Neural crest cell (in vitro differentiated cells): ENCODE data around the gene DVL2. TPM values are rescaled to one million over a fixed set of nuclear protein-coding genes. Genes with fewer than 3 reads are reported as not detected.

ENCODE experiments used
- DNase-seq: peaks from one replicate; pipeline ENCODE4 v3.0.0; 2021; ENCODE audit warnings: low read depth, mixed read lengths, low spot score
- H3K27ac Mint-ChIP-seq: one replicate; pipeline ENCODE4 v1.8.0; 2021; ENCODE audit warnings: mild to moderate bottlenecking, mixed read lengths; ENCODE audit not compliant: unreplicated experiment
- H3K27me3 Mint-ChIP-seq: 2 replicates; pipeline ENCODE4 v1.8.0; 2021; ENCODE audit warnings: low read depth, mild to moderate bottlenecking, mixed read lengths
- H3K36me3 Mint-ChIP-seq: 2 replicates; pipeline ENCODE4 v1.8.0; 2021; ENCODE audit warnings: low read depth, mild to moderate bottlenecking, mixed read lengths
- H3K4me1 Mint-ChIP-seq: 2 replicates; pipeline ENCODE4 v1.8.0; 2021; ENCODE audit warnings: mixed read lengths
- H3K4me3 Mint-ChIP-seq: one replicate; pipeline ENCODE4 v1.8.0; 2021; ENCODE audit warnings: mild to moderate bottlenecking, mixed read lengths
- H3K9me3 Mint-ChIP-seq: 2 replicates; pipeline ENCODE4 v1.8.0; 2021; ENCODE audit warnings: mixed read lengths
- long read RNA-seq: library from polyadenylated mRNA; unstranded; transcript quantifications from one replicate; pipeline ENCODE4 v2.0.0, GENCODE V29; 2020
- total RNA-seq: library from RNA; stranded (reverse); gene quantifications from 2 replicates; pipeline ENCODE4 v1.2.1, GENCODE V29; 2021
- TF ChIP-seq, protein P1 (sequence below): fragments of 200-600 bp; sonication (generic); conservative IDR thresholded peaks from 2 replicates; pipeline ENCODE4 v1.5.0; 2021; ENCODE audit warnings: antibody characterized with exemption, mild to moderate bottlenecking

Gene DVL2
- 130 and 140 TPM in 2 replicates for total RNA-seq
- long read RNA-seq, partial matches to known transcripts = 0 of 1 reads
- long read RNA-seq, other reads (novel, unspliced or antisense) = 1 of 1 reads

DNA sequence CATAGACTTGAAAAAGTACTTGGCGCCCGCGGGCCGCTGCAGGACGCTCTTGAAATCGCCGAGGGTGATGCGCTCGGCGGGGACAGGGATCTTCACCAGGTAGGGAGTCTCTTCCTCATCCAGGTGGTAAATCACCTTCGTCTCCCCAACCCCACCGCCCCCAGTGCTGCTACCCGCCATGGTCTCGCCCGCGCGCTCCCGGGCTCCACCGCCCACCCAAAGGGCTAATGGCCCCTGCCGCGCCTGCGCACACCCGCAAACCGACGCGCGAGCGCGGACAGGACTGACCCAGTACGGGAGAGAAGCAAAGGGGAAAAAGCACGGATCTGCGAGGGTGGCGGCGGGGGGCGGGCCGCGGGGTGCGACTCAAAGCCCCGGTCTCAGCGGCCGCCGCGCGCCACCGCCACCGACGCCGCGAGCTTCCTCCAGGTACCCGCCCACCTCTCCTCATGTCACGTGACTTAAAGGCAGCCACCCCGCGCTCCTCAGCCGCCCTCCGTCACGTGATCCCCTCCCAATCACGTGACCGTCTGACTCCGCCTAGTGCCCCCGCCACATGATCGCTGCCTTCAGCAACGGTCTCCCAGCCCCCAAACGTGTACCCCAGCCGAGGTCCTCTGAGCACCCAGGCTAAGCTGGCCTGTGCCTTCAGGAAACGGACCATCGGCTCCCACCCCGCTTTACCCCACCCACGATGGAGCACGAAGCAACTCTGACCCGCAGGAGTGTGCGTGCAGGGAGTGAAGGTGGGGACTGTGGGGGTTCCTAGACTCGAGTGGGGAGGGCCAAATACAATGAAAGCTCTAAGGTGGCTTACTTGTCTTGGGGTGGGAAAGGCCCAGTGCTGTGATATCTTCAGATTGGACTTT, at the start of gene DVL2:
Gene DVL2 (minus strand): TSS at position 435 of the 869 bp plus-strand sequence. CDS start 255 bp downstream, at position 180.
- peaks cover 25% of the 10 kb centered on the region for H3K36me3 Mint-ChIP-seq
- peak; percentile 87 for DNase-seq
- peaks cover 5% of the 10 kb centered on the region for H3K27me3 Mint-ChIP-seq
- H3K9me3 Mint-ChIP-seq = no peaks in the 10 kb centered on the region
- TF ChIP-seq, protein P1, sequence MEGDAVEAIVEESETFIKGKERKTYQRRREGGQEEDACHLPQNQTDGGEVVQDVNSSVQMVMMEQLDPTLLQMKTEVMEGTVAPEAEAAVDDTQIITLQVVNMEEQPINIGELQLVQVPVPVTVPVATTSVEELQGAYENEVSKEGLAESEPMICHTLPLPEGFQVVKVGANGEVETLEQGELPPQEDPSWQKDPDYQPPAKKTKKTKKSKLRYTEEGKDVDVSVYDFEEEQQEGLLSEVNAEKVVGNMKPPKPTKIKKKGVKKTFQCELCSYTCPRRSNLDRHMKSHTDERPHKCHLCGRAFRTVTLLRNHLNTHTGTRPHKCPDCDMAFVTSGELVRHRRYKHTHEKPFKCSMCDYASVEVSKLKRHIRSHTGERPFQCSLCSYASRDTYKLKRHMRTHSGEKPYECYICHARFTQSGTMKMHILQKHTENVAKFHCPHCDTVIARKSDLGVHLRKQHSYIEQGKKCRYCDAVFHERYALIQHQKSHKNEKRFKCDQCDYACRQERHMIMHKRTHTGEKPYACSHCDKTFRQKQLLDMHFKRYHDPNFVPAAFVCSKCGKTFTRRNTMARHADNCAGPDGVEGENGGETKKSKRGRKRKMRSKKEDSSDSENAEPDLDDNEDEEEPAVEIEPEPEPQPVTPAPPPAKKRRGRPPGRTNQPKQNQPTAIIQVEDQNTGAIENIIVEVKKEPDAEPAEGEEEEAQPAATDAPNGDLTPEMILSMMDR = no peak
- H3K4me3 Mint-ChIP-seq = peak within 1 kb of the TSS; percentile 99
- peaks cover 39% of the 10 kb centered on the region for H3K4me1 Mint-ChIP-seq
- peak within 1 kb of the TSS; percentile 99 for H3K27ac Mint-ChIP-seq

DNA sequence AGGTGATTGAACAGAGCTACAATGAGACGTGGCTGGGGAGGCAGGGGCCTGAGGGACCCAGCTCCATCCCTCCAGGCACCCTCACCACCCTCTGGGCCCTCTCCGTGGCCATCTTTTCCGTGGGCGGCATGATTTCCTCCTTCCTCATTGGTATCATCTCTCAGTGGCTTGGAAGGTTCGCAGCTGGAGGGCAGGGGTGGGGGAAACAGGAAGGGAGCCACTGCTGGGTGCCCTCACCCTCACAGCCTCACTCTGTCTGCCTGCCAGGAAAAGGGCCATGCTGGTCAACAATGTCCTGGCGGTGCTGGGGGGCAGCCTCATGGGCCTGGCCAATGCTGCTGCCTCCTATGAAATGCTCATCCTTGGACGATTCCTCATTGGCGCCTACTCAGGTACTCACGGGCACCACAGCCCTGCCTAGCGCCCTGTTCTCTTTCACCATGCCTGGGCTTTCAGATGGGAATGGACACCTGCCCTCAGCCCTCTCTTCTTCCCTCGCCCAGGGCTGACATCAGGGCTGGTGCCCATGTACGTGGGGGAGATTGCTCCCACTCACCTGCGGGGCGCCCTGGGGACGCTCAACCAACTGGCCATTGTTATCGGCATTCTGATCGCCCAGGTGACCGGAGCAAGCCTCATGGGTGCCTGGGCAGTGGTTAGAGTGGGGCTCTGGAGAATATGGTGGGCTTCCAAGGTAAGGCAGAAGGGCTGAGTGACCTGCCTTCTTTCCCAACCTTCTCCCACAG, 49.3 kb upstream of the DVL2 start:
- peak overlapping the region; percentile 66 for H3K4me3 Mint-ChIP-seq
- H3K27me3 Mint-ChIP-seq = peaks cover 28% of the 10 kb centered on the region
- no peaks in the 10 kb centered on the region for H3K9me3 Mint-ChIP-seq
- no peaks in the 10 kb centered on the region for H3K36me3 Mint-ChIP-seq
- no peak overlapping the region for H3K27ac Mint-ChIP-seq
- TF ChIP-seq, protein P1 = no peak
- no peak for DNase-seq
- H3K4me1 Mint-ChIP-seq = peaks cover 21% of the 10 kb centered on the region

DNA sequence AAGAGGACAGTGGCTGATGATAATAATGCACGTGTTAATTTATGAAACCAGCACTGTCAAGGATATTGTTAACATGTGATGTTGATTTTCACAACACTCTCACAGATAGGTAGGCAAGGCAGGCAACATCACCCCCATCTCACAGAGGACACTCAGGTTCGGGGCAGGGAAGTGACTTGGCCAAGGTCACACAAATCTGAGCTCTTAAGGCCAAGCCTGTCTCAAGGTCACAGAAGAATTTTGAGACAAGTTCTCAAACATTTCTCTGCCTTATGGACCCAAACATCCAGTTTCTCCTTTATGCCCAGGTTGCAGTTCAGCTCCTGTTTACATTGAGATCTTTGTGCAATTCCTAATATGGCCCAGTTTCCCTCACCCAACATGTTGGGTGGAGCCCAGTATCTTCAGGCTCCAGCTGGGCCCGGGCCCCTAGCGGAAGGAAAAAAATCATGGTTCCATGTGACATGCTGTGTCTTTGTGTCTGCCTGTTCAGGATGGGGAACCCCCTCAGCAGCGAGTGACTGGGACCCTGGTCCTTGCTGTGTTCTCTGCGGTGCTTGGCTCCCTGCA, 48.5 kb upstream of the DVL2 start:
- Mint-ChIP-seq H3K4me3 (peak overlapping the region; percentile 66), H3K27me3 (peaks cover 28% of the 10 kb centered on the region), H3K36me3 (no peaks in the 10 kb centered on the region), H3K27ac (no peak overlapping the region), H3K9me3 (no peaks in the 10 kb centered on the region), H3K4me1 (peaks cover 21% of the 10 kb centered on the region)
- TF ChIP-seq, protein P1 = no peak
- no peak for DNase-seq

DNA sequence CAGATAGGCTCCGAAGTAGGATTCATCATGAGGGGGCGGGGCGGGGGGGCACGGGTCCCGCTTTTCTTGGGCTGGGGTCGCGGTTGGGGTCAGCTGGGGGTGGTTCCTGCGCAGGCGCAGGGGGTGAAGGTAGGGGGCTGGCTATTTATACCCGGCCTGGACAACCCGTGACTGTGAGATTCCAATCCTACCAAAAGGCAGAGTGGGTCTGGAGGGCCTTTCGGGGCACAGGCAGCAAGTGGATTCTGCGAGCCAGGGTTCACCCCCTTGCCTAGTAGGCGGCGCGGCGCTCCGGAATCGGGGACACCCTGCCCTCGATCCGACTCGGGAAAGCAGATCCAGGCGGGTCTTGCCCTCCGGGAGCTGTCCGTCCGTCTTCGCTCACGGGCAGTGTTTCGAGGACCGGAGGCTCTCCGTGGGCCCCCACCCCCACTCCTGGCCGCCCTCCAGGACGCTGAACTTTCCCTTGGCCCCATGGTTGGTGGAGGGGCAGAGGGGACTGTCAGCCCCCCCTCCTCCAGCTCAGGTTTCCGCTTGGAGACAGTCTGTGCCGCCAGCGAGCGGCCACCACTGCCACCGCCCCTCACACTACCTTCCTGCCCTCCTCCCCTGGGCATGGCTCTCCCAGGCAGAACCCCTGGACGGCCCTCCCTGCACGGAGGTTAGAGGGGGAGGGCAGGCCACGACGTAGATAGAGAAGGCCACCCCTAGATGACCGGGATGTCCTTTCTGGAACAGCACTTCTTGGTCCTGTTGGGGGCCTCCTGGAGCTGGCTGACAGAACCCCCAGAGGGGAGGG, 47.8 kb upstream of the DVL2 start:
- peak overlapping the region; percentile 90 for H3K4me3 Mint-ChIP-seq
- peaks cover 21% of the 10 kb centered on the region for H3K4me1 Mint-ChIP-seq
- H3K36me3 Mint-ChIP-seq = no peaks in the 10 kb centered on the region
- peaks cover 29% of the 10 kb centered on the region for H3K27me3 Mint-ChIP-seq
- H3K27ac Mint-ChIP-seq = no peak overlapping the region
- TF ChIP-seq, protein P1 = no peak
- peak; percentile 22 for DNase-seq
- H3K9me3 Mint-ChIP-seq = no peaks in the 10 kb centered on the region
